MM.1S (cell line): ENCODE data around the gene HS3ST4.

ENCODE experiments used
- DNase-seq: peaks from one replicate; pipeline ENCODE4 v3.0.0-alpha.2; 2015
- H2AFZ ChIP-seq: fragments of 300-600 bp; sonication (generic); 2 replicates; pipeline ENCODE4 v1.6.0; 2016; ENCODE audit warnings: antibody characterized with exemption, low read length
- H3F3A ChIP-seq: fragments of 300-600 bp; sonication (generic); 2 replicates; pipeline ENCODE4 v1.6.1; 2016; ENCODE audit warnings: mild to moderate bottlenecking, antibody characterized with exemption, low read length, moderate library complexity, mixed read lengths; ENCODE audit not compliant: insufficient read depth
- H3K27ac ChIP-seq: fragments of 300-600 bp; sonication (generic); 2 replicates; pipeline ENCODE4 v1.5.1; 2016; ENCODE audit warnings: mild to moderate bottlenecking, low read length
- H3K27me3 ChIP-seq: fragments of 300-600 bp; sonication (generic); replicated peaks from 2 replicates; pipeline ENCODE4 v1.6.0; 2016; ENCODE audit warnings: low read length; ENCODE audit not compliant: insufficient read depth
- H3K36me3 ChIP-seq: fragments of 300-600 bp; sonication (generic); replicated peaks from 2 replicates; pipeline ENCODE4 v1.6.1; 2016; ENCODE audit warnings: mild to moderate bottlenecking, low read length, mixed read lengths; ENCODE audit not compliant: insufficient read depth
- H3K4me1 ChIP-seq: fragments of 300-600 bp; sonication (generic); 2 replicates; pipeline ENCODE4 v1.6.1; 2016; ENCODE audit warnings: low read length, mixed read lengths
- H3K4me2 ChIP-seq: fragments of 300-600 bp; sonication (generic); 2 replicates; pipeline ENCODE4 v1.6.0; 2016; ENCODE audit warnings: low read depth, low read length
- H3K4me3 ChIP-seq: fragments of 300-600 bp; sonication (generic); 2 replicates; pipeline ENCODE4 v1.5.1; 2016; ENCODE audit warnings: low read length, mixed read lengths
- H3K79me2 ChIP-seq: fragments of 300-600 bp; sonication (generic); 2 replicates; pipeline ENCODE4 v1.6.1; 2016; ENCODE audit warnings: mixed run types, low read length, mixed read lengths
- H3K9ac ChIP-seq: fragments of 300-600 bp; sonication (generic); 2 replicates; pipeline ENCODE4 v1.6.1; 2016; ENCODE audit warnings: low read length, mixed read lengths
- H3K9me2 ChIP-seq: fragments of 300-600 bp; sonication (generic); replicated peaks from 2 replicates; pipeline ENCODE4 v1.6.1; 2016; ENCODE audit warnings: mild to moderate bottlenecking, low read length, mixed read lengths; ENCODE audit not compliant: insufficient read depth
- H3K9me3 ChIP-seq: fragments of 300-600 bp; sonication (generic); replicated peaks from 2 replicates; pipeline ENCODE4 v1.6.1; 2016; ENCODE audit warnings: mild to moderate bottlenecking, low read length, mixed read lengths; ENCODE audit not compliant: insufficient read depth
- H4K20me1 ChIP-seq: fragments of 300-600 bp; sonication (generic); 2 replicates; pipeline ENCODE4 v1.6.1; 2016; ENCODE audit warnings: mild to moderate bottlenecking, low read length, moderate library complexity, mixed read lengths; ENCODE audit not compliant: insufficient read depth
- CTCF ChIP-seq: fragments of 300-600 bp; sonication (generic); IDR thresholded peaks from 2 replicates; pipeline ENCODE4 v1.5.1; 2016; ENCODE audit warnings: antibody characterized with exemption, low read length, mixed read lengths
- EZH2 ChIP-seq: fragments of 300-600 bp; sonication (generic); optimal IDR thresholded peaks from 2 replicates; pipeline ENCODE3; 2017; ENCODE audit warnings: low read depth, mild to moderate bottlenecking, antibody characterized with exemption, low read length, mixed read lengths
- EZH2phosphoT487 ChIP-seq: fragments of 300-600 bp; sonication (generic); IDR thresholded peaks from 2 replicates; pipeline ENCODE4 v1.6.1; 2018; ENCODE audit warnings: antibody characterized with exemption, low read length

HS3ST4 gene

DNA sequence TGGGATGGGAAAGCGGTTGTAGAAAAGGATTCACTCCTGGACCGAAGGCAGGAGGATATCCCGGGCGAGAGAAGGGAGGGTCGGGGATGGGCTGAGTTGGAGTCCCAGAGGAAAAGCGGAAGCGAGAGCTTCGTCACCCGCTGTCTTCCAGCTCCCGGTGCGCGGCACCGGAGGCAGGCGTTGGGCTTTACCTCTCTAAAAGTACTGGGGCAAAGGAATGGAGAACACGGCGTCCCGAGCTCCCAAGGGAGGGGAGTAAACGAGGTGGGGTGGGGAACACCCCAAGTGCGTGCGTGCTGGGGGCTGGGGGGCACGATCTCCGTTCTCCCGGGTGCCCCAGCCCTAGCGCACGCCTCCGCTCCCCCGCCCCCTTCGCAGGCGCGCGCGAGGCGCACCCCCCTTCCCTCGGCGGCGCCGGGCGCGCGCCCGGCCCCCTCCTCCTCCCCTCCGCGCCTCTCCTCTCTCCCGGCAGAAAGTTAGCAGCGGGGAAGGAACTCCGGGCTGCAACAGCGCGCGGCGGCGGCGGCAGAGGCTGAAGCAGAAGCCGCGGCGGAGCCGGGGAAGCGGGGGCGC is at the start of gene HS3ST4:
Gene HS3ST4 (plus strand): TSS at position 441 of the 573 bp plus-strand sequence.
- DNase-seq = no peak
- Histone ChIP-seq H3K27me3 (peaks cover 31% of the 10 kb centered on the region), H3K4me2 (no peak within 1 kb of the TSS), H4K20me1 (no peaks in the 10 kb centered on the region), H3F3A (no peaks in the 10 kb centered on the region), H2AFZ (no peak within 1 kb of the TSS), H3K9me3 (no peaks in the 10 kb centered on the region), H3K4me3 (no peak within 1 kb of the TSS), H3K9ac (no peak within 1 kb of the TSS), H3K79me2 (no peaks in the 10 kb centered on the region), H3K4me1 (no peaks in the 10 kb centered on the region), H3K36me3 (no peaks in the 10 kb centered on the region), H3K27ac (no peak within 1 kb of the TSS), H3K9me2 (no peaks in the 10 kb centered on the region)
- TF ChIP-seq EZH2 (no peak), EZH2phosphoT487 (no peak), CTCF (no peak)

GRCh38 chr16:25643633-25644032 is 48.1 kb upstream of the HS3ST4 start:
- Histone ChIP-seq H3K79me2 (no peaks in the 10 kb centered on the region), H3K27me3 (no peaks in the 10 kb centered on the region), H3K9me2 (no peaks in the 10 kb centered on the region), H3F3A (no peaks in the 10 kb centered on the region), H3K27ac (no peak overlapping the region), H3K36me3 (no peaks in the 10 kb centered on the region), H2AFZ (no peak overlapping the region), H3K9me3 (no peaks in the 10 kb centered on the region), H3K4me2 (no peak overlapping the region), H3K9ac (no peak overlapping the region), H3K4me1 (no peaks in the 10 kb centered on the region), H3K4me3 (no peak overlapping the region), H4K20me1 (no peaks in the 10 kb centered on the region)
- no peak for DNase-seq
- no peak for TF ChIP-seq CTCF
- no peak for TF ChIP-seq EZH2phosphoT487
- no peak for TF ChIP-seq EZH2

DNA sequence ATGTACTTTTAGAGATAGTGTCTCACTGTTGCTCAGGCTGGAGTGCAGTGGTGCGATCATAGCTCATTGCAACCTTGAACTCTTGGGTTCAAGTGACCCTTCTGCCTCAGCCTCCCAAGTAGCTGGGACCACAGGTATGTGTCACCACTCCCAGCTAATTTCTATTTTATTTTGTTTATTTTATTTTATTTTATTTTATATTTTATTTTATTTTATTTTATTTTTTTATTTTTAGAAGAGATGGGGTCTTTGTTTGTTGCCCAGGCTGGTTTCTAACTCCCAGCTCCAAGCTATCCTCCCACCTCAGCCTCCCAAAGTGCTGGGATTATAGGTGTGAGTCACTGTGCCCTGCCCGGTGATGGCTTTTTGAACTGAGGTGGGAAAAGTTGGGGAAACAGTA is 35.1 kb upstream of the HS3ST4 start:
- no peak for DNase-seq
- Histone ChIP-seq H4K20me1 (no peaks in the 10 kb centered on the region), H3F3A (no peaks in the 10 kb centered on the region), H3K79me2 (no peaks in the 10 kb centered on the region), H3K36me3 (no peaks in the 10 kb centered on the region), H3K4me2 (no peak overlapping the region), H3K9me3 (no peaks in the 10 kb centered on the region), H3K4me3 (no peak overlapping the region), H3K27ac (no peak overlapping the region), H3K4me1 (no peaks in the 10 kb centered on the region), H2AFZ (no peak overlapping the region), H3K9me2 (no peaks in the 10 kb centered on the region), H3K9ac (no peak overlapping the region), H3K27me3 (no peaks in the 10 kb centered on the region)
- TF ChIP-seq CTCF (no peak), EZH2 (no peak), EZH2phosphoT487 (no peak)
